Spleen (tissue), 7 donors: ENCODE measurements around the gene AGRN.

ENCODE experiments used
- POLR2A ChIP-seq, 3 donors: fragments of 450-650 bp; IDR thresholded peaks; one replicate each; pipeline ENCODE4 v1.5.1; 2017; ENCODE audit warnings: antibody characterized with exemption in 3 of 3, mild to moderate bottlenecking in 1 of 3
- POLR2AphosphoS5 ChIP-seq, 3 donors: sonication (generic); formaldehyde crosslinking; IDR thresholded peaks; one replicate each; pipeline ENCODE4 v1.5.1; 2017; ENCODE audit warnings: antibody characterized with exemption in 3 of 3
- TF ChIP-seq, protein P1 (sequence below), 11 experiments: fragments of 200-600 bp in 7 of 11; fragments of 450-650 bp in 4 of 11; sonication (generic) in 4 of 11; IDR thresholded peaks in 8 of 11; conservative IDR thresholded peaks in 3 of 11; 1 replicate in 7 of 11; 2 replicates in 4 of 11; pipeline versions ENCODE4 v1.4.0 to v1.8.0; 2016 to 2021; ENCODE audit warnings: antibody characterized with exemption in 11 of 11, inconsistent platforms in 4 of 11, mild to moderate bottlenecking in 1 of 11
- donor health status: DM: no; HTN: no; CAD: no; lungs with moderate emphysema.
- donor health status: DM: no; HTN: no; CAD: no.
- donor health status: DM: no; HTN: no; CAD: no.

DNA sequence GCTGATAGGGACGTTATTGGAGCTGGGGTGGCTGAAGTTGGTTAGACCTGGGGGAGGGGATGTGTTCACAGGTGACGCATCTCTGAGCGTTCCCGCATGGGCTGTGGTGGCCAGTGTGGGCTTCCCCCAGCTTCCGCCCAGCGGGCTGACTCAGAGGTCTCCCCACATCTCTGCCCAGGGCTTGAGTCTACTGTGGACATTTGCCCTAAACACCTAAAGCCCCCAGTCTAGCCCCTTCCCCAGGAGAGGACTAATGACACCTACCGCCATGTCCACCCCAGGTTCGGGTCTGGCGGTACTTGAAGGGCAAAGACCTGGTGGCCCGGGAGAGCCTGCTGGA lies 2.0 kb downstream of the AGRN start:
- TF ChIP-seq, protein P1, sequence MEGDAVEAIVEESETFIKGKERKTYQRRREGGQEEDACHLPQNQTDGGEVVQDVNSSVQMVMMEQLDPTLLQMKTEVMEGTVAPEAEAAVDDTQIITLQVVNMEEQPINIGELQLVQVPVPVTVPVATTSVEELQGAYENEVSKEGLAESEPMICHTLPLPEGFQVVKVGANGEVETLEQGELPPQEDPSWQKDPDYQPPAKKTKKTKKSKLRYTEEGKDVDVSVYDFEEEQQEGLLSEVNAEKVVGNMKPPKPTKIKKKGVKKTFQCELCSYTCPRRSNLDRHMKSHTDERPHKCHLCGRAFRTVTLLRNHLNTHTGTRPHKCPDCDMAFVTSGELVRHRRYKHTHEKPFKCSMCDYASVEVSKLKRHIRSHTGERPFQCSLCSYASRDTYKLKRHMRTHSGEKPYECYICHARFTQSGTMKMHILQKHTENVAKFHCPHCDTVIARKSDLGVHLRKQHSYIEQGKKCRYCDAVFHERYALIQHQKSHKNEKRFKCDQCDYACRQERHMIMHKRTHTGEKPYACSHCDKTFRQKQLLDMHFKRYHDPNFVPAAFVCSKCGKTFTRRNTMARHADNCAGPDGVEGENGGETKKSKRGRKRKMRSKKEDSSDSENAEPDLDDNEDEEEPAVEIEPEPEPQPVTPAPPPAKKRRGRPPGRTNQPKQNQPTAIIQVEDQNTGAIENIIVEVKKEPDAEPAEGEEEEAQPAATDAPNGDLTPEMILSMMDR (IDR thresholded peaks at IDR 0.05 in 8 of 11, conservative IDR thresholded peaks at IDR 0.05 in 3 of 11) = no peak
- TF ChIP-seq POLR2A (IDR thresholded peaks at IDR 0.05) (no peak), POLR2AphosphoS5 (IDR thresholded peaks at IDR 0.05) (no peak)
